Epithelial cell of prostate (primary cell): ENCODE data around the gene KNDC1.
"Not testable (repeated sequence)": the region's sequence is repeated elsewhere in the genome, so short reads cannot be mapped to it uniquely, and the experiment has no call there.

Source experiments
- DNase-seq: peaks from one replicate; pipeline ENCODE4 v3.0.0-alpha.2; 2011; ENCODE audit warnings: low read depth, low spot score
- H3K27ac ChIP-seq: fragments of 450-650 bp; 2 replicates; pipeline ENCODE4 v1.5.1; 2017; ENCODE audit warnings: mild to moderate bottlenecking

KNDC1 gene

GRCh38 chr10:133159950-133160825 is at the start of gene KNDC1:
Gene KNDC1 (plus strand): TSS chr10:133160219. CDS start chr10:133160468, 249 bp downstream.
- no peak within 1 kb of the TSS for H3K27ac ChIP-seq
- no peak for DNase-seq

DNA sequence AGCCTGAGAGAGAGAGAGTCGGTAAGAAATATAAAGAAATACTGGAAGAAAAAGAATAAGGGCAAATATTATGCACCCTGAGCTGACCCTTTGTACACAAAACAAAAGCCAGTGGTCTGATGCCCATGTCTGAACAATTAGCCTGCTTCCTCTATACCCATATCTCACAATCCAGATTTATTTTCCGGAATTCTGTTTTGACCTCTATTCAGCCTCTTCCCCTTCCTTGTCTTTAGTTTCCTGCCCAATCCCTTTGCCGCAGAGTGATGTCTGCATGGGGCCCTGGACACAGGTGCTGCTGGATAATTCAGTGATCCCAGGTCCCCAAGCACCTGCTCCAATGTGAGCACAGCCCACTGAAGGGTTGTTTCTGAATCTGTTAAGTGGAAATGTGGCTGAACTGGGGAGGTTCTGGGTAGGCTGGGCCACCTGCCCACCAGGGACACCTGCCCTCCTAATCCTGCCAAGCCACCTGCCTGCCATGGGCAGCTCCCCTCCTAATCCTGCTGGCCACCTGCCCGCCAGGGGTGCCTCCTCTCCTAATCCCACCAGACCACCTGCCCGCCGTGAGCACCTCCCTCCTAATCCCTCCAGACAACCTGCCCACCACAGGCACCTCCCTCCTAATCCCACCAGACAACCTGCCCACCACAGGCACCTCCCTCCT is 49.3 kb upstream of the KNDC1 start:
- DNase-seq: no peak
- H3K27ac ChIP-seq: no peak overlapping the region

- DNase-seq, H3K27ac ChIP-seq: not testable (repeated sequence)
Observed at GRCh38 chr10:133111640-133112039, 48.4 kb upstream of the KNDC1 start.

- no peak overlapping the region for H3K27ac ChIP-seq
- DNase-seq: no peak
Observed at GRCh38 chr10:133113146-133113830, 46.7 kb upstream of the KNDC1 start.

DNA sequence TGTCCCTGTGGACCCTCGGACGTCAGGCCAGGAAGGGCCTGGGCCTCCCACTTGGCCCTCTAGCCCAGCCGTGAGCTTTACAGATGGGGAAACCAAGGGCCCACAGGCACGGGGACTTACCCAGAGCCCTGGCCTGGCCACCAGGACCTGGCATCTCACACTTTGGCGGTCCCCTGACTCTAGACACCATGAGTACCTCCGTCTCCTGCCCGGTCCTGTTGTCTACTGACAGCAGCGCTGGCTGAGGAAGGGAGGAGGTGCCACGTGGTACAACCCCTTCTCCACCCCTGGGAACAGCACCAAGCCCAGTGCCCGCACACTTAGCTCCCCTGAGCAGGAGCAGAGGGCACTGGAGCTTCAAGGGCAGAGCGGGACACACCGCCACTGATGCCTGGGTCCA is 46.2 kb upstream of the KNDC1 start:
- no peak for DNase-seq
- no peak overlapping the region for H3K27ac ChIP-seq

GRCh38 chr10:133114251-133114650 is 45.8 kb upstream of the KNDC1 start:
- H3K27ac ChIP-seq: no peak overlapping the region
- no peak for DNase-seq

DNA sequence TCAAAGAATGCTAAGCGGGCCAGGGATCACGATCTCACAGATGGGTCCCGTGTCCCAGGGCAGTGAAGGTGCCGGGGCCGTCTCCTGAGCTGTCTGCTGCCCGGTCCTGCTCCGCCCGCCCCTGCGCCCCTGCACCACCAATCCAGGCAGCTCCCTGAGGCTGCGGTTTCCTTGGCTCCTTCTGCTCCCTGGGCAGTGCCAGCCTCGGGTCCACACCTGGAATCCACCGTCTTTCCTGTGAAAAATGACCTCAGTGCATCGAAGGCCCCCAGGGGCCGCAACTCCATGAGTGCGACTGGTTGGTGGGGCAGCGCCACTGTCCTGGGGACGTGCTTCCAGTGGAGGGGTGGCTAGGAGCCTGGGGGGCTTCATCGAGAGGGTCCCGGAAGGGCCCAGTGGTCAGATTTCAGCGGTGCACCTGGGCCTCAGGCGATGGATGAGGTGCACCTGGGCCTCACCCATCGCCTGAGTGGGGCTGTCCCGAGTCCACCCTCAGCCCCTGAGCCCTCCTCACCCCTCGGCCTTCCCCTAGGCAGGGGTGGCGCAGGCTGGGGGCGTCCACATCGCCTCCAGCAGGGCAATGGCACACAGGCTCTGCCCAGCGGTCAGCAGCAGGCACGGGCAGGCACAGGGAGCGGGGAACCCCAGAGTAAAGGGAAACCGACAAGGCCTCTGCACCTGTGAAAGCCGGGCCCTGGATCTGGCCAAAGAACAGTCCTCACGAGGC is 45.1 kb upstream of the KNDC1 start:
- no peak for DNase-seq
- H3K27ac ChIP-seq: no peak overlapping the region

DNA sequence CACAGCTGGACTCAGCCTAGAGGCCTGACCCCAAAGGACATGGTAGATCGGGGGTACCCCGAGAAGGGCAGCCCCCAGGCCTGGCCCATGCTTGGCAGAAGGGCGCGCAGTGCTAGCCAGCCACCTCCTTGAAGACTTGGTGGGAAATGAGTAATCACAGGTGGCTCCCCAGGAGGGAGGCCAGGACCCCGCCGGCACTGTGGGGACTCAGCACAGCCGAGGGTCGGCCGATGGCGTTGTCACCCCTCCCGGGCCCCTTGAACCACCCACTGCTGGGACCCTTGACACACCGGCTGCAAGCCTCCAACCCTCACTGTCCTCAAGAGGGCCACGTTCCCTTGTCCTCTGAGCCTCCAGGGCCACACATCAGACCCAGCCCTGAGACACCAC is 44.6 kb upstream of the KNDC1 start:
- DNase-seq: no peak
- H3K27ac ChIP-seq: no peak overlapping the region

DNA sequence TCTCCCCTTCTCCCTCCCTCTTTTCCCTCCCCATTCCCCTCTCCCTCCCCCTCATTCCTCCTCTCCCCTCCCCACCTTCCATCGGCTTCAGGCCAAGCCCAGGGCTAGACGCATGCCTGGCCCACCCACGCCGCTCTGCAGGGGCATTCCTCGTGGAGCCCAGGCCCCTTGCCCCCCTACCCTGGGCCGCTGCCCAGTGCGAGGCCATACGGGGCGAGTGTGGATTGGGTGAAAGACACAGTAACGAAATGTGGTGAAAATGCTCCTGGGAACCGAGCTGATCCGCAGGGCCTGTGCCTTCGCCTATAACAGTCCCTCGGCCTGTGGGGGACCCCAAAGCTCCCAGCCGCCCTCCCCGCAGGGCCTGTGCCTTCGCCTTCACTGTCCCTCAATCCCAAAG is 44.0 kb upstream of the KNDC1 start:
- no peak overlapping the region for H3K27ac ChIP-seq
- no peak for DNase-seq

GRCh38 chr10:133116455-133116854 is 43.6 kb upstream of the KNDC1 start:
- no peak overlapping the region for H3K27ac ChIP-seq
- no peak for DNase-seq

GRCh38 chr10:133117036-133117687 is 42.9 kb upstream of the KNDC1 start:
- no peak for DNase-seq
- H3K27ac ChIP-seq: no peak overlapping the region

DNA sequence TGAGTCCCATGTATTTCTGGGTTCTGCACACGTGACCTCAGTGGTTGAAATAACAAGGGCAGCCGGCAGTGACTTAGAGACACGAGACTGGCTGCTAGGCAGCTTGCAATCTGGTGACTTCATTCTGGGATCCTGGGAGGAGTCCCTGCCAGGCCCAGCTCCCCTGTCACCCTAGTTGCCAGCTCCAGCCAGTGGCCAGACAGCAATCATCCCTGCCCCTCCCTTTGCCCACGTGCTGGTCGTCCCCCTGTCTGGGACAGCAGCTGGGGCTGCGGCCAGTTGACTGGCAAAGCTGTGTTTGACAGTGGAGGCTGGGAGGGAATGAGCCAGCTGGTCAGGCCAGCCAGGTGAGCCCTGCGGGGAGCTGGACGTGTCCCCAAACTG is 42.3 kb upstream of the KNDC1 start:
- DNase-seq: no peak
- no peak overlapping the region for H3K27ac ChIP-seq

- no peak for DNase-seq
- no peak overlapping the region for H3K27ac ChIP-seq
Observed at GRCh38 chr10:133121479-133121878, 38.5 kb upstream of the KNDC1 start.

DNA sequence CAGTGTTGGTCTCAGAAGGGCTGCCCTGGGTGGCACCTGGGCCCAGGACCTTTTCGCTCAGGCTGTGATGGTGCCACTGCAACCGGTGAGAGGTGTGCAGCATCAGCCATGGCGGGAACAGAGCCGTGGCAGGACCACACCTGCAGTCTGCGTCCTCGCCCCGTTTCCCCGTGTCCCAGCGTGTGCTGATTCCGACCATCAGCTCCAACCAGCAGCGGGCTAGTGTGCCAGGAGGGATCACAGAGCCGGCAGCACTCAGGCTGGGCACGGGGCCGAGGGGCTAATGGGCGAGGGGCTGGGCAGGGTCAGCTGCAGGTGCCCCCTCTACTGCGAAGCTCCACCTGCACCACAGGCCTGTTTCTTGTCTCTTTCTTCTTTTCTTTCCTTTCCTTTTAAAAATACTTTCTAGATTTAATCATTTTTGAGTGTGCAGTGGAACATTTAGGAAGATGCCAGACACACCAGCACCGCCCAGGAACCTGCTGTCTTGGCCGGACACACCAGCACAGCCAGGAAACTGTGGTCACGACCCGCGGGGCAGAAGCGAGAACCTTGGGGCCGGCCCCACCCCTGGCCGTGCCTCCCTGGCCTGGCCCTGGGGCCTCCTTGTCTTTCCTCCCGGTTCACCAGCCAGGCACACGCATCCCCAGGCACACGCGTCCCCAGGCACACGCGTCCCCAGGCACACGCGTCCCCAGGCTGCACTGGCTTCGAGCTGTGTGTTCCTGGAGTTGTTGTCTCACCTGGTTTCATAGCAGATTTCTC is 37.7 kb upstream of the KNDC1 start:
- no peak for DNase-seq
- H3K27ac ChIP-seq: no peak overlapping the region

- no peak for DNase-seq
- H3K27ac ChIP-seq: no peak overlapping the region
Observed at GRCh38 chr10:133123050-133123745, 36.8 kb upstream of the KNDC1 start.

DNA sequence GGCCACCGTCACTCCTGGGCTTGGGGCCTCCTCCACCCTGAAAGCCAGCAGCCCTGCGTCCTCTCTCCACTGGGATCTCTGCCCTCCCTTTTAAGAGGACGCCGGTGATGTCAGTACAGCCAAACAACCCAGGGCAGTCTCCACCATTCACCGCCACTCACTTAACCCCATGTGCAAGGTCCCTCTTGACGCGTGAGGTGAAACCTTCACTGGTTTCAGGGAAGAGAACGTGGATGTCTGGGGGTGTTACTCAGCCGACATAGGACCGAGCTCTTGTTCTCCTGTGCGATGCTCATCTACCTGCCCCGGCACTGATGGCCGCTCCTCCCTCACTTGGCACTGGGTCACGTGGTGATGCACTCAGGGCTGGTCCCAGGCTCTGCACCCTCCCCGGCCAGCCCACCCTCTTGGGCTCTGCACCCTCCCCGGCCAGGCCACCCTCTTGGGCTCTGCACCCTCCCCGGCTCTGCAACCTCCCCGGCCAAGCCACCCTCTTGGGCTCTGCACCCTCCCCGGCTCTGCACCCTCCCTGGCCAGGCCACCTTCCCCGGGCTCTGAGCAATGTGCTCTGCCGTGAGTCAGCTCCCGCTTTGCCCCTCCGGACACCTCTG is 36.2 kb upstream of the KNDC1 start:
- no peak overlapping the region for H3K27ac ChIP-seq
- DNase-seq: no peak

GRCh38 chr10:133124357-133125211 is 35.4 kb upstream of the KNDC1 start:
- DNase-seq: no peak

More at GRCh38 chr10:133124357-133125211, 35.4 kb upstream of the KNDC1 start:
- H3K27ac ChIP-seq: no peak overlapping the region
